Measurements from ENCODE around the gene CIB2. TPM values are rescaled to one million over a fixed set of nuclear protein-coding genes. Genes with fewer than 3 reads are reported as not detected.
"Not testable (repeated sequence)": the region's sequence is repeated elsewhere in the genome, so short reads cannot be mapped to it uniquely, and the experiment has no call there.

The CIB2 gene
- polyA plus RNA-seq (ENCODE audit: insufficient read length in 12 of 12): 10 to 100 TPM in 10 of 12 donors, 1 to 10 TPM in 1, not detected in 1; 8.5 to 33.4 (median 13.0) TPM
- long read RNA-seq, donor 1, transcript CIB2-201 (6 exons, 1,598 nt): major isoform, 18 of 28 reads
- long read RNA-seq, donor 1, partial matches to known transcripts: 6 of 28 reads
- long read RNA-seq, donor 1, other reads (novel, unspliced or antisense): 0 of 28 reads
- long read RNA-seq, donor 2, transcript CIB2-201 (6 exons, 1,598 nt): major isoform, 5 of 8 reads
- long read RNA-seq, donor 2, partial matches to known transcripts: 0 of 8 reads
- long read RNA-seq, donor 2, other reads (novel, unspliced or antisense): 0 of 8 reads
- long read RNA-seq, donor 3: 0 reads
- long read RNA-seq, donor 4, partial matches to known transcripts: 0 of 5 reads
- long read RNA-seq, donor 4, other reads (novel, unspliced or antisense): 0 of 5 reads
- long read RNA-seq, donor 5, transcript CIB2-201 (6 exons, 1,598 nt): major isoform, 10 of 13 reads
- long read RNA-seq, donor 5, partial matches to known transcripts: 0 of 13 reads
- long read RNA-seq, donor 5, other reads (novel, unspliced or antisense): 0 of 13 reads
- long read RNA-seq, donor 6, partial matches to known transcripts: 0 of 1 reads
- long read RNA-seq, donor 6, other reads (novel, unspliced or antisense): 0 of 1 reads
- long read RNA-seq, donor 7, partial matches to known transcripts: 0 of 2 reads
- long read RNA-seq, donor 7, other reads (novel, unspliced or antisense): 0 of 2 reads
- long read RNA-seq, donor 8, partial matches to known transcripts: 0 of 4 reads
- long read RNA-seq, donor 8, other reads (novel, unspliced or antisense): 0 of 4 reads
- long read RNA-seq, donor 9, partial matches to known transcripts: 0 of 1 reads
- long read RNA-seq, donor 9, other reads (novel, unspliced or antisense): 0 of 1 reads
- long read RNA-seq, donor 10, transcript CIB2-201 (6 exons, 1,598 nt): major isoform, 10 of 10 reads
- long read RNA-seq, donor 10, partial matches to known transcripts: 0 of 10 reads
- long read RNA-seq, donor 10, other reads (novel, unspliced or antisense): 0 of 10 reads
- long read RNA-seq, donor 11, transcript CIB2-201 (6 exons, 1,598 nt): major isoform, 5 of 5 reads
- long read RNA-seq, donor 11, partial matches to known transcripts: 0 of 5 reads
- long read RNA-seq, donor 11, other reads (novel, unspliced or antisense): 0 of 5 reads

GRCh38 chr15:78131295-78132061, at the start of gene CIB2:
TSS of gene CIB2 (minus strand) at chr15:78131445. CDS start at chr15:78131215, 230 bp downstream.
- DNase-seq: peak; percentile 65

- no peak for DNase-seq
Measured at GRCh38 chr15:78179906-78180305, 48.7 kb upstream of the CIB2 start.

DNA sequence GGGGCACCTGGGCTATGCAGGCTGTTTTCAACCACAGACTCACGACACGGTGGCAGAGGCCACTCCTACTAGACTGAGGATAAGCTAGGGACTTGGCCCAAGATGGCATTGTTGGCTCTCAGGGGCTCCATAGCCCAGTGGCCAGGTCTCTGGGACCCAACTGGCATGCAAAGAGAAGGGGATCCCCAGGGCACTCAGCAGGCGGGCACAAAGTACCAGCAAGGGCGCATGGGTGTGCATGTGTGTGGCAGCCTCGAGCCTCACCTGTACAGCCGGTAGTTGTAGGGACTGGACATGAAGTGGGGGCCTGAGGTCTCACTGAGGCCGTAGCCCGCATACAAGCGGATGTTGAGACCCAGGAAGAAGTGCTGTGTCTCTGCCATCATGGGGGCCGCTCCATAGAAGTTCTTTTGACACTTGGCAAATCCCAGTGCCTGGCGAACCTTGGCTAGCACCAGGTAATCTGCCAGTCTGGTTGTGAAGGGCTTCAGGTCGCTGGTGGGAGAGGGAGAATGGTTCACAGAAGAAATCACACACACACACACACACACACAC, 48.1 kb upstream of the CIB2 start:
- no peak for DNase-seq

DNA sequence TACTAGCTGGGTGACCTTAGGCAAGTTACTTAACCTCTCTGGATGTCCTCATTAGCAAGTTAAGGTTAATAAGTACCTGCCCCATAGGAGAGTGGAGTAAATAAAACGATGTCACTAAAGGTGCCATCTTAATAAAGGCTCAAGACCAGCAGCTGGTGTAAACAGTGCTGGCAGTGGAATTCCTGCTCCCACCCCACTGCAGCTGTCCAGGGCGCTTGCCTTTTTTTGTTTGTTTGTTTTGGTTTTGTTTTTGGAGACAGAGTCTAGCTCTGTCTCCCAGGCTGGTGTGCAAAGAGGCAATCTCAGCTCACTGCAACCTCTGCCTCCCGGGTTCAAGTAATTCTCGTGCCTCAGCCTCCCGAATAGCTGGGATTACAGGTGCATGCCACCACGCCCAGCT, 46.8 kb upstream of the CIB2 start:
- no peak for DNase-seq

DNA sequence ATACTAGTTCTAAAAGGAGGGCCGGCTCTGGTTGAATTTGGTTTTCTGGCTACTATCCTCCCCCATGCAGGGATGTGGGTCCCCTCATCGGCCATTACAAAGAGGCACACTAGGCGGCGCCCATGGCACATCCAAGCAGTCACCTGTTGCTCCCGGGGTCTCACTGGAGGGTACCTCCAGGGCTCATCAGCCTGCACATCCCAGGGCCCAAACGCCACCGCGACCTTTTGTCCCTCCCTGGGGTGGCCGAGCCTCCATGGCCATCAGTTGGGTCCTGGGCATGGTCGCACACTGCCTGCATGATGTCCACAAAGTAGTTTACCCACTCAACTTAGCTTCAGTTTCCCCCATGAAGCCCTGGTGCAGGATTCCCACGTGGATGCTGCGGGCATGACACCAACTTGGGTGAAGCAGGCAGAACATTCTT, 46.2 kb upstream of the CIB2 start:
- DNase-seq: peak; percentile 13

DNA sequence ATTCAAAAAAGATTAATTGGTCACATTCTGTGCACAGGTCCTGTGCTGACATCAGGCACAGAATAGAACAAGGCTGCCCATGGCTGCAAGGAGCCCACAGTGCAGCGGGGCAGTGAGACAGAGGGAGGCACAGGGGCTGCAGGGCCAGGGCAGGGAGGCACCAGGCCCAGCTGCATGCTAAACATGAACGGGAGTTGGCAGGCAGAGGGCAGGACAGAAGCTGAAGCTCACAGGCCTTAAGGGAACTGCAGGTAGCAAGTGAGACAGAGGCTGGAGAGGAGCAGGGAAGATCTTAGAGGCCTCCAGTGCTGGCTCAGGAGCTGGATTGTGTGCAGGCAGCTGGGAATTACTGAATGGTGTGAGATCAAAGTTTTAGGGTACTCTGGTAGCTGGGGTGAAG, 44.1 kb upstream of the CIB2 start:
- DNase-seq: no peak

DNA sequence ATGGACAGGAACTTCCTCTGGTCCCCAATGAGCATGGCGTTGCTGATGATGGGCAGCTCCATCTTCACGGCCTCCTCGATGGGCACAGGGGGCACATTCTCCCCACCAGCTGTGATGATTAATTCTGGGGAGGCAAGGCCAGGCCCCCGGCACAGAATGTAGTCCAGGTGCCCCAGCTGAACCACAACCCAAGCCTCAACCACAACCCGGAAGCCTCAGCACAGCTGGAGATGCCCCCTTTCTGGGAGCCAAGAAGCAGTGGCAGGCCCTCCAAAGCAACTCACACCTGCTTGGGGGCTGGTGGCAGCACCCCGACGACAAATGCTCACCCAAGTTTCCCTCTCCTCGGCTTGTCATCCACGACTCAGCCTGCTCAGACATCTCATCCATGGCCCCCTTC, 43.2 kb upstream of the CIB2 start:
- DNase-seq: no peak

- no peak for DNase-seq
Measured at GRCh38 chr15:78171864-78172472, 40.7 kb upstream of the CIB2 start.

DNA sequence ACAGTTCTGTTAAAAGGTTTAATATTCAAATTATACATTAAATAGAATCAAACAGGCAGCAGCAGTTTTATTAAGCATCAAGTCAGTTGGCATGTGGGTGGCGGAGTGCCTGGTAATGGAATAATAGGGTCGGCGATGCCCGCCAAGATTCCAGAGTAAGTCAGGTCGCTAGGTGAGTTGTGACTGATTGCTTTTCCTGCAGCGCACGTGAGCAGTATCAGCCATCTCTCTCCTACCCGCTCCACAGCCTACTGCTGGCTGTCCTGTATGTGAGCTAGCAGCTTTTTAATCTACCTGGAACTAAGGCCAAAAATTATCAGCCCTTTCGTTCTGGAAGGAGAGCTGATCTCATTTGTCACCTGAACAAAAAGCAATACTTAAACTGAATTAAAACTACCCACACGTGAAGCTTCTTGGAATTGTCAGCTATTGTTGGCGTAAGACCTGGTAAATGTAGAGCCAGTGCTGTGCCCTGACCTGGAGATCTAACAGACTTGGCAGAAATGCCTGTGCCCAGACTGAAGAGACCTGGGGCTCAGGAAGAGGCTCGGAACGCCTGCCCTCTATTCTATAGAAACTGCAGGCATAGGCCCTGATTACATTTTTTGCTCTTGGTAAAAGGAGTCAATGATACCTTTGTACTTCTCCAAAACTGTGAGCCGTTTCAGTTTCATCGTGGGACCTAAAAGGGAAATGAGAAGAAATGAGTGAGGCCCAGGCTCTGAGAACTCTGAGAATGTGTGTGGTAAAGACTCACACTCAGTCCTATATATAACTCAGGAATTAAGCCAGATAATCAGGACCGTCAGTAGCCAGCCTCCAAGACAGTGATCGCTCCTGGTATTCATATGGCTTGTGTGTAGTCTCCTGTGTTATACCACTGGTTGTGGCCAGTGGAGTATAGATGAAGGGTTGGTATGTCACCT, 39.9 kb upstream of the CIB2 start:
- DNase-seq: no peak

DNA sequence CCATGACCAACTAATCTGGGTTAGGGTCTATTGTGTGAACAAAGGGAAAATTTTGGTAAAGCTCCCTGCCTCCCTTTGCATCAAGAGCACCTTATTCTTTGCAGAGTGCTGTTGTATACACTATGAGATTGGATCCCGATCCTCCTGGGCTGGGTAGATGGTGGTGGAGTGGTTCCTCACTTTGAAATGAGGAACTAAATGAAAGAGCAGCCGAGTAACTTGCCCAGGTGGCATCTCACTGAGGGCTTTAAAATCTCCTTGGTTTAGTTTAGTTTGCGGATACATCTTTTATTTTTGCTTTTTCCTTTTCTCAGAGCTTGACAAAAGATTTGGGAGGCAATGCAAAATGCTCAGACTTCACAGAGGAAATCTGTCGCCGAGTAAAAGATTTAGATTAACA, 37.4 kb upstream of the CIB2 start:
- DNase-seq: no peak

DNA sequence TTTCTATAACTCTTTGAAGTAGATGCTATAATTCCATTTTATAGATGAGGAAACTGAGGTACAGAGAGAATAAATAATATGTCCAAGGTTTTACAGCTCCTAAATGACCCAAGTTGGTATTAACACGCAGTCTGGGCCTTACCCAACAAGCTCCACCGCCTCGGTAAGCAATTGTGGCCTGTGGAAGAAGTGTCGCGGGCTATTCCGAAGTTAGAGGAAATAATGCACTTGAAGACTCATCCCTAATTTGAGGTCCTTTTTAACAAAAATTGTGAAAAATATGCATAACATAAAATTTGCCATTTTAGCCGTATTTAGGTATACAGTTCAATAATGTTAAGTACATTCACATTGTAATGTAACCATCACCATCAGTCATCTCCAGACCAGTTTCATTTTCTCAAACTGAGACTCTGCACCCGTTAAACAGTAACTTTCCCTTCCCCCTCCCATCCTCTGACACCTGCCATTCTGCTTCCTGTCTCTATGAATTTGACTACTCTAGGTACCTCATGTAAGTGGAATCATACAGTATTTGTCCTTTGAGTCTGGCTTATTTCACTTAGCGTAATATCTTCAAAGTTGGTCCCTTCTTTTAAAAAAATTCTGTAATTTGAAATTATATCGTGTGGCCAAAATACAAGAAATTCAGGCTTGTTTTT, 36.1 kb upstream of the CIB2 start:
- no peak for DNase-seq

GRCh38 chr15:78164010-78164409, 32.8 kb upstream of the CIB2 start:
- no peak for DNase-seq

GRCh38 chr15:78162038-78162437, 30.8 kb upstream of the CIB2 start:
- DNase-seq: no peak

DNA sequence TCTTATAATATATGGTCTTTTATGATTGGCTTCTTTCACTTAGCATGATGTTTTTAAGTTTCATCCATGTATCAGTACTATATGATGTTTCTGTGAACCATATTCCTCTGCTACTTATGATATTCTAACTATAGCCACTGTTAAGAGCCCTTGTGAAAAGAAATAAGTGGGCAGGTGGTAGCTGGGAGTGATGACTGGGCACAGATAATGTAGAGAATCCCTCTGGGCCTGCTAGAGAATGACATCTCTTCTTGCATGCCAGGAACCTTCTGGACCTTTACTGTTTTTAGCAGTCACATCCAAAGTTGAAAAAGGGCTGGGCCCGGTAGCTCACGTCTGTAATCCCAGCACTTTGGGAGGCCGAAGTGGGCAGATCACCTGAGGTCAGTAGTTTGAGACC, 28.1 kb upstream of the CIB2 start:
- DNase-seq: no peak

- DNase-seq: no peak
Measured at GRCh38 chr15:78157203-78157602, 26.0 kb upstream of the CIB2 start.

DNA sequence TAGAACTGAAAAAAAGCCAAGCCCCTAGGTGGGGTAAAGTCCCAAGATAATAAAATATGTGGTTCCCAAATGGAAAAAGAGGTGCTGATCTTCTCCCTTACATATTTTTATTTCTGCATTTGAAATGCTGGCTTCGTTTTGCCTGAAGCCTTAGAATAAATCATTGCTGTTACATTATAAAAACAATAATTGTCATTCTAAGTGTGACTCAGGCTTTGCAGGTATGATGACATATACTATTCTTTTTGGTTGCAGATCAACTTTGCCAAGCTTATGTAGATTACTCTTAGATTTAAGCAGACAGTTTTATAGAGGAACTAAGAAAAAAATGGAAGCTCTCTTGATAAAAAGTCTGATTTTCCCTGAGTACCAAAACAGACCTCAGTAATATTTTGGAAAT, 25.4 kb upstream of the CIB2 start:
- DNase-seq: no peak

DNA sequence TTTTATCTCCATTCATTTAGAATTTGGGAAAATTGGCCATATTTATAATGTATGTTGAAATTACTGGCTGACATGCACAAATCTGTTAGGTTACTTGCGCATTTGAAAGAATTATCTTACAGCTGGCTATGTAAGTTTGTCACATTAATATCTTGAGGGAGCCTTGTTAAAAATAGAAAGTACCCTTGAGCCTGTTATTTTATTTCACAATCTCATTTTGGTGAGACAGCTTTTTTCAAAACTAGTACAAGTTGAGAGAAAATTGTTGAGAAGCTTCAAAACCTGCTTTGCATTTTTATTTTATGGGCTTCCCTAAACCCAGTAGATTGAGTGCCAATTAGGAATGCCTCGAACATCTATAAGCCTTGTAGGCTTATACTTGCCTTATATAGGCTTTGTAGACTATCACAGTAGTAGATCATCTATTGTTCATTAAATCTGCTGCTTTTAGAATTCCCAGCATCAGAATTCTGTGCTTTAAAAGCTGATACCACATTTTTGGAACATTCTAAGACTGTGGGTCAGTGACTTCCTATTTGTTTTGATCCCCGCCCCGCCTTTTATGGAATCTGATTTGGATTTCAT, 24.2 kb upstream of the CIB2 start:
- DNase-seq: no peak

GRCh38 chr15:78154955-78155354, 23.7 kb upstream of the CIB2 start:
- DNase-seq: no peak

DNA sequence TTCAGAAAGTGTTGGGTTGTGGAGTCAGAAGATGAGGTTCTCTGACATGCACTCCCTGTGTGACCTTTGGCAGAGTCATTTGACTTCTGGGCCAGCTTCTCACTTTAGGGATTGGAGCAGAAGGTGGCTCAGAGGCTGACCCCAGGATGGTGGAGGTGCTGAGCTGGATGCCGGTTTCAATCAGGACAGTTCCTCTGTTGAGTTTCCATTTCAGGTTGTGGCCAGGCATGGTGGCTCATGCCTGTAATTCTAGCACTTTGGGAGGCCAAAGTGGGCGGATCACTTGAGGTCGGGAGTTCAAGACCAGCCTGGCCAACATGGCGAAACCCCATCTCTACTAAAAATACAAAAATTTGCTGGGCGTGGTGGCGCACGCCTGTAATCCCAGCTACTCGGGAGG, 19.8 kb upstream of the CIB2 start:
- DNase-seq: not testable (repeated sequence)
